HG02938 (cell line): ENCODE results near the gene ZDHHC7.

ENCODE experiments used
- ATAC-seq: cut with Tn5 transposase; IDR thresholded peaks from one replicate; pipeline ENCODE4 v1.9.1; 2021; ENCODE audit warnings: mild to moderate bottlenecking, moderate library complexity; ENCODE audit not compliant: unreplicated experiment

The ZDHHC7 gene

GRCh38 chr16:84999857-85000480 is 11.4 kb downstream of the ZDHHC7 start:
- ATAC-seq, result no peak

GRCh38 chr16:84999200-84999599 is 12.1 kb downstream of the ZDHHC7 start:
- ATAC-seq, result no peak

DNA sequence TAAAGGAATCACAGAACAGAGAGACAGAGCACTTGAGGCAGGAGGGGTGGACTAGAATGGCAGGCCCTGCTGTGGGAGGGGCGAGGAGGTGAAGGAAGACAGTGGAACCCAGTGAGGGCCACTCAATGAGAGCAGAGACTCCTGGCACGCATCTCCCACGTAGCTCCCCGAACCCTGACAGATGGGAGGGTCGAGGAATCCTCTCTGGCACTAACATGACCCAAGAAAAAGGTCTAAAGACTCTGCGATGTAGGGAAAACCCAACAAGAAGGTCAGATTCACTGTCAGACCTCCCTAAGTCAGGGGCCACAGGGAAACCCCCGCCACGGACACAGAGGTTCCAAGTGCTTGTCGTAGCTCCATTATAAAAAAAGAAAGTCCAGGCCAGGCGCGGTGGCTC is 15.0 kb downstream of the ZDHHC7 start:
- no peak for ATAC-seq

DNA sequence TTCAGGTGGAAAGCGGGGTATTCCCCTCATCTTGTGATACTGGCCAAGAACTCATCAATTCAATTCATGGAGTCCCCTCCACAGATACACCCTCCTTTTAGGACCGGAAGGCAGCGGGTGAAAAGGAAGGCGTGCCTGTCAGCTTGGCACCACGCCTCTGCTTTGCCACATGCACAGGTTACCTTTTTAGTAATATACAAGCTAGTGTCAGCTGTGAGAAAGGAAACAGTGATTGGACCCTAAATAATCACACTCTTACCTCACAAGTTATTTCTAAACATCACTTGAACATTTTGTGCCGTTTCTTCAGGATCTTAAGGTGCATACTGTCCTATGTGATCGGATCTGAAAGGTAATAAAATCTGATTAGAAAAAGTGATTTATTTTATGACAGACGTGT is 15.7 kb downstream of the ZDHHC7 start:
- no peak for ATAC-seq

DNA sequence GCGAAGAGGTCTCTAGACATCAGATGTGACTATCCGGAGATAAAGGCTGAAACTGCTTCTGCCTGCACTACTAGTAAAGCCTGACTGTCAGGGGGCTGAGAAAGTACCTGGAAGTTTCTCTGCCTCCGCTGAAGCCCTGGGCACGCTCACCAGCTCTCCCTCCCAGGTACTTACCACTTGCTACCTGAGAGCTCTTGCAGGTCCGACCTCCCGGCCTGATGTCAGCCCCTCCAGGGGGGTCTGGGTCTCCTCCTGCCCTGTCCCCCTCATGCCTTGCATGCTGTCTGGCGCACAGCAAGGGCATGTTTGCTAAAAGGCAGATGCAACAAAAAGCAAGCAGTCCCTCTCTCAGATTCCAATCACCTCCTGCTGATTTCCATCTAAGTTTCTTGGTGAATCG is 17.4 kb downstream of the ZDHHC7 start:
- no peak for ATAC-seq

- no peak for ATAC-seq
Measured at GRCh38 chr16:84992717-84993075, 18.6 kb downstream of the ZDHHC7 start.

- ATAC-seq, result no peak
Measured at GRCh38 chr16:84990782-84991181, 20.6 kb downstream of the ZDHHC7 start.

GRCh38 chr16:84989749-84990620 is 21.4 kb downstream of the ZDHHC7 start:
- ATAC-seq, result no peak

GRCh38 chr16:84988328-84989080 is 22.8 kb downstream of the ZDHHC7 start:
- no peak for ATAC-seq

DNA sequence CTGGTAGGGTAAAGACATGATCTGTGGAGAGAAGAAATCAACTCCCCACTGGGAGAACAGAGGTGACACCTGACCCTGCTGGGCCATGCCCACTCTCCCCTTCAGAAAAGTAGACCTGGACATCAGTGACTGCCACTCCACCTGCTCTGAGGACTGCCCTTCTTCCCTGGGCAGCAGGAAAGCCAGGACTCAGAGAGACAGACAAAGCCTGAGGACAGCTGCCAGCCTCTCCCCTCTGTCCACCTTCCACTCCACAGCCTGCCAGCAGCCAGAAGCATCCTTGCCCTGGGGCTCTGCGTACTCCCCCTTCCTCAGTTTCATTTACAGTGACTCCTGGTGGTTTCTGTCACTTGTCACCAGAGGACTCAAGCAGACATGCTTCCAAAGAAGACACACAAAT is 24.5 kb downstream of the ZDHHC7 start:
- ATAC-seq, result no peak

DNA sequence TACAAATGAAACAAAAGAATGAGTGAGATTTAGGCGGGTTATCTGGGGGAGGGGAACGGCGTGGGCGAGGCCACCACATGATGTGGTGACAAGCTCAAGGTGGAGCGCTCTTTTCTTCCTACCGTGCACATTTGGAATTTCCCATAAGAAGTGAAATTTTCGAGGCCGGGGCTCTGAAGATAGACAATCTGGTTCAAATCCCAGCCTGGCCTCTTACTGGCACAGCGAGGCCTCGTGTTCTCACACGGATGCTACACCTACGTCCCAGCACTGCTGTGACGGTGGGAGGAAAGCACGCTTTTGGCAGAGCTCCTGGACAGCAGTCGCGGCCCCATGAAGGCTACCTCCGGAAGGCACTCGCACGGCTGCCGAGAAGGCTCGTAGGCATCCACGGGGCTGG is 25.2 kb downstream of the ZDHHC7 start:
- ATAC-seq, result no peak

GRCh38 chr16:84985079-84986065 is 26.0 kb downstream of the ZDHHC7 start:
- no peak for ATAC-seq

DNA sequence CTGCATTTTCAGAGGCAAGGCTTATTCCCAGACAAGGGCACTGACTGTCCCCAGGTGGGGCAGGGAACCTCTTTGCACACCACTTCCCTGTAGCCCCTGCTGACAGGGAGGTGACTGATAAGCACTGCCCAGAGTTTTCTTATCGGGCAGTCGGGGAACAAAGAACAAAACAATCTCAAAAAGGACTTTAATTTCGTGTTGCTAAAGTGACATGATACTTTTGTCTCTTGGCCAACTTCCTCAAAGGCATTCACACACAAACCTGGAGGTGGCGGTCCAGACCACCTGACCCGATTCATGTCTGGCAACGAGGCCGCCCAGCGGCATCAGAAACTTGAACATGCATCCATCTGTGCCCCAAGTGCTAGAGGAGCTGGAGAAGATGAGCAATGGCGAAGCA is 28.9 kb downstream of the ZDHHC7 start:
- ATAC-seq, result no peak

DNA sequence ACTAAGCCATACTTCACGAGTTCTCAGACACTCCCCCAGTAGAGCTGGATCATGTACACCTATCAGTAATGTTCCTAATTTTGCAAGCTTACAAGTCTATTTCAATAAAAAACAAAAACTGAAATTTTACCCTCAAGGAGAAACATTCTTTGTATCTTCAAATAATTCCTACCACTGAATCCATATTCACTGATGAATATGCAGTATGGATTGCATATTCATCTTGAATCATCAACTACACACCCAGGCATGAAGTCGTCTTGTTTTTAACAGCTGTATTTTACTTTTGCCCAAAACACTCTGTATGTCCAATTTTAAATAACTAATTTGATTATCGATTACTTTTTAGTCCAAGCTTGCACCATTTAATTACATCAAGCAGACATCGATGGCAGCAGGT is 31.8 kb downstream of the ZDHHC7 start:
- no peak for ATAC-seq

GRCh38 chr16:84976644-84977400 is 34.5 kb downstream of the ZDHHC7 start:
- no peak for ATAC-seq

DNA sequence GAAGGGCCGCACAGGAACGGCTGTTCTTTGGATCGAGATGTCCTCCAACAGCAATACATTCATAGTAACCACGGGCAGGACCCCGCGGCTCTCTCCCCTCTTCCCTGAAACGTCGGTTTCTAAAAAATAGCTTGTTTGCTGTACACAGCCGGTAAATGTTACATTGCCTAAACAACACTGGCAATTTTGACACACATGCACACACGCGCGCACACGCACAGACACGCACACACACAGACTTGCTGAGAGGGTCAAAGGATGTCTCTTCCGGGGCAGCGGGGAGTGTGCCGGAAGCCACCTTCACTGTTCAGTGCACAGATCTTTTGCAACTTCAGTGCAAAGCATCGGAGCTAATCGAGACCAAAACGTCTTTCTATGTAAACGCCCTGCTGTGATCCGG is 35.8 kb downstream of the ZDHHC7 start:
- no peak for ATAC-seq

DNA sequence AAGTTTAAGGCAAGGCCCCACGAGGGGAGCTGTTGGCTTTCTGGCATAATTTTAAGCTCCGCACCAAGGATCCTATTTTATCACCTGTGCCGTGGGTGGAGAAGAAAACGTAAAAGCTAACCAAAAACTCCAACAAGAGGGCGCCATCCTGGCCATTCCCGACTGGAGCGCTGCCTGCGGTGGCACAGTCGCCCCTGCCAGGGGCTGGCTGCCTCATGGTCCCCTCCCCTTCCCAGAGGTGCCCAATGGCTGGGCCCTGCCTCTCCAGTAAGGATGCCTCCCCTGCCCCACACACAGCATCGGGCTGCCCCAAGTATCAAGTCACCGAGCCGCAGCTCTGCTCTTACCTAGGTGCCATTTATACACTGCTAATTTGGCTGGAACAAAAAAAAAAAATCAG is 36.3 kb downstream of the ZDHHC7 start:
- no peak for ATAC-seq

DNA sequence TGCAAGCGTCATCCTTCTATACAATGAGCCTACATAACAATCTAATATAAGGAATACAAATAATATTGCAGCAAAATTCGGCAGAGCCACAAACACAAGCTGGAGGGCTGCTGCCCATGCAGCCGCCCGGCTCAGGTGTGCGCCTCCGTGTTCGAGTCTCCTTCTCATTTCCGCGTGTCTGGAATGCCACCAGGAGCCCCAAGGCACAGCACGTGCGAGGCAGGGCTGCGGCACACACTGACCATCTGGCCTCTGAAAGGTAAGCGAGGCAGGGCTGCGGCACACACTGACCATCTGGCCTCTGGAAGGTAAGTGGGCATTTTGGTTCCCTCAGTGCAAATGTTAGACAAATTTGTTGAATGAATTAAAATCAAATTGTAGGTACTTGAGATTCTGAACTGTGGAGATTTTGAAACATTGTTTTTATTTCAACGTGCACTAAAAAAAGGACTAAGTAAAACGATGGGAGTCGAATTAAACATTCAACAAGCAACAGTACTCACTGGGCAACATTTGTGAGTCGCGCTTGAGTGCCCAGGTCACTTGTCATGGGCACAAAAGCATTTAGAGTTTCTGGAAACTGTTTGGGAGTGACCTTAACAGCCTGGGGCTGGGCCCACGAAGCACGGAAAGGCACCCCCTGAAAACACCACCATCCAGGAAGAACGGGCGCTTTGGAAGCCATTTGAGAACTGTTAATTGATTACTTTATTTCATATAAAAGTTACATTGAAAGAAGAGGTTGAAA is 37.4 kb downstream of the ZDHHC7 start:
- no peak for ATAC-seq

GRCh38 chr16:84973236-84973635 is 38.1 kb downstream of the ZDHHC7 start:
- no peak for ATAC-seq
